NCI-H69 (cell line): ENCODE measurements around the gene KLF11.

Source experiments
- DNase-seq: peaks from one replicate; lab custom pipeline; 2025; lab: John Stamatoyannopoulos, UW

The KLF11 gene

DNA sequence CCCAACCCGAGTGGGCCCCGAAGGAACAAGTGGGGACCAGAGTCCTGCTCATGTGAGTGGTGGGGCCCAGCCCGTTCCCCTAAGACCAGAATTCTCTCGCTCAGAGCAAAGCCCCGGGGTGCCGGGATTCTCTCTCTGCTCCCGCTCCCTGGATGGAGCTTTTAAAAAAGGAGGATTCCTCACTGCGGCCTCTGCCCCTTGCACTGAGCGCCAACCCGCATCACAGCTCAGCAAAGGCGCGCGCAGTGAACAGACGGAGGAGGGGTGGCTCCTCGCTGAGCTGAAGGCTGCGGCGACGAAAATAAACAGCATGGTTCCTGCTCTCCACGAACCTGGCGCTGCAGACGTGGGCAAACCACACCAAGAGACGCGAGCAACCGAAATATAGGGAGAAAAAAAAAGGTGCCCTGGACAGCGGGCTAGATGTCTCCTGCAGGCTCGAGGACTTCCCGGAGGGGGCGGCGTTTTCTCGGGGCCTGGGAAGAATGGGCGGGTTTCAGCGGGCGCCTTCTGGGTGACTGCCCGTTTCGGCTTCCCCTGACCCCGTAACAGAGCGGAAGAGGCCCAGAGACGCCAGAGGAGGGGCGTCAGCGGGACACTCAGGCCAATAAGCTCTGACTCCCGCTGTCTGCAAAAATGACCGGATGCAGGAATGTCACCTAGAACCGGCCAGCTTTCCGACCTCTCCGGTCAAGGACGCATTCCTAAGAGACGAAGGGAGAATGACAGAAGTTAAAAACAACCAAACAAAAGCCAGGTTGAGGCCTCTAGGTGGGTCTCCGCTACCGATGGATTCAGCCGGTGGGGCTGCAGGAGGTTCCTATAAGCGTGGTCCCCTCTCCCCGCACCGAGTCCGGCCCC, 819 bp upstream of the KLF11 start:
- peak; percentile 76 for DNase-seq

DNA sequence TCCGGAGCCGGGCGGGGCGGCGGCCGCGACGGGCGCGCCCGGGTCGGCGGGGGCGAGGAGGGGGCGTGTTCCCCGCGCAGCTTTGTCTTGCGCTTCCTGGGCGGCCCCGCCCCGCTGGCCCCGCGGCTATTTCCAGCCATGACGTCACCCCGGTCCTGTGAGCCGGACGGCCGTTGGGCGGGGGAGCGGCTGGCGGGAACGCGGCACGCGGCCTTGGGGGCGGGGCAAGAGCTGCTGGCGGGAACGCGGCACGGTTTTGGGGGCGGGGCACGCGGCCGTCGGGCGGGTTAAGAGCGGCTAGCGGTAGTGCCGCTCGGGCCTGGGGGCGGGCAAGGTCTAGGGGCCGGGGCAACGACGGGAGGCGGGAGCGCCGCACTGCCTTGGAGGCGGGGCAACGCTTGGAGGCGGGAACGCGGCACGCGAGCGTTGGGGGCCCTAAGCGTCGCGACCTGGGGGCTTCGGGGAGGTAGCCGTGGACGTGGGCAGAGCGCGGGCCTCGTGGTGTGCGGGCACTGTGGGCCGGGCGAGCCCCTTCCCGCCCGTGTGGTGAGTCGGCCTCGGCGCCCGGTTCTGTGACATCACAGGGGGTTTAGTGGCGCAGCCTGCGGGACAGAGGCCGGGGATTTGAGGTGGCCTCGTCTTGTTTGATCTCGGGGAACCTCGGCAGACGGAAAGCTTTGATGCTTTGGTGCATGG, 704 bp downstream of the KLF11 start:
- peak; percentile 92 for DNase-seq

DNA sequence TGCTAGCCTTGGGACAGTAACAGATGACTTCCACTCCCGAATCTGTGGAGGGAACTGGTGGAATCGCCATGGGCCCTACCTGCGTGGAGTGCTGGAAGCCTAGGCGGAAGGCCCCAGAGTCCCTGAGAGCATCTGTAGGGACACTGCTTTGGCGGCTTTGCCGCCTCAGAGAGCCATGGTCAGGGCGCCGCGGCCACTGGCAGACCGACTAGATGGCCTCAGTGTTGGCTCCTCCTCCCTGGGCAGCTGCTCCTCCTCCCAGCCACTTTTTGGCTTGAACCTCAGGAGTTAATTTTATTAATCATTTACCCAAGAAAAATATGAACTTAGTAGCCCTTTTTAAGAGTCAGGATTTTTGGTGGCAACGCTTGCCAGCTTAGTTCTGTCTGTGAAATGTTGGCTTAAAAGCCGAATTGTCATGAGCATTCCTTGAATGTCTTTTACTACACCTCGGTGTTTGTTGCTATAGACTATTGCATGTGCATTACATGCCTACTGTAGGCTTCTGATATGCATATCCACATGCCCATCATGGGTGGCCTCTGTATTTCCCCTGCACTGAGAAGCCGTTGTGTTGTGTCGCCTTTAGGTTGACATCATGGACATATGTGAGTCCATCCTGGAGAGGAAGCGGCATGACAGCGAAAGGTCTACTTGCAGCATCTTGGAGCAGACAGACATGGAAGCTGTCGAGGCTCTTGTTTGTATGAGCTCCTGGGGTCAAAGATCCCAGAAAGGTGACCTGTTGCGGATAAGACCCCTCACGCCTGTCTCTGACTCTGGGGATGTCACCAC, 2.4 kb downstream of the KLF11 start:
- DNase-seq: no peak

DNA sequence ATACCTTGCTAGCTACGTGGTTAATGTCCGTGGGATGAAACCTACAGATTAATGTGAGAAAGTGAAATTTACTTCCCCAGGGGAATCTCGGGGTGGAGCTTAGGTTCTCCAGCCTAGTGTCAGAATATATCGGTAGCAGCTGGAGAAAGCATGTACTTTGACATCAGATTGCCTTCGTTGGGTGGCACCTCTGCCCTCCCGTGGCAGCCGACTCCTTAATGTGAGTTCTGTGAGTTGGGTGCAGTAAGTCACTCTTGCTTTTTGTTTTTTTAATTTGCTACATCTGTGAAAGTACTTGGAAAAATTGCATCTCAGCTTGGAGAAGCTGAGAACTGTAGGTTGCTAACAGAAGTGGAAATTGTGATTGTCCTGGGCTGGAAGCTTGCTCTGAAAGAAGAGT, 3.6 kb downstream of the KLF11 start:
- no peak for DNase-seq

DNA sequence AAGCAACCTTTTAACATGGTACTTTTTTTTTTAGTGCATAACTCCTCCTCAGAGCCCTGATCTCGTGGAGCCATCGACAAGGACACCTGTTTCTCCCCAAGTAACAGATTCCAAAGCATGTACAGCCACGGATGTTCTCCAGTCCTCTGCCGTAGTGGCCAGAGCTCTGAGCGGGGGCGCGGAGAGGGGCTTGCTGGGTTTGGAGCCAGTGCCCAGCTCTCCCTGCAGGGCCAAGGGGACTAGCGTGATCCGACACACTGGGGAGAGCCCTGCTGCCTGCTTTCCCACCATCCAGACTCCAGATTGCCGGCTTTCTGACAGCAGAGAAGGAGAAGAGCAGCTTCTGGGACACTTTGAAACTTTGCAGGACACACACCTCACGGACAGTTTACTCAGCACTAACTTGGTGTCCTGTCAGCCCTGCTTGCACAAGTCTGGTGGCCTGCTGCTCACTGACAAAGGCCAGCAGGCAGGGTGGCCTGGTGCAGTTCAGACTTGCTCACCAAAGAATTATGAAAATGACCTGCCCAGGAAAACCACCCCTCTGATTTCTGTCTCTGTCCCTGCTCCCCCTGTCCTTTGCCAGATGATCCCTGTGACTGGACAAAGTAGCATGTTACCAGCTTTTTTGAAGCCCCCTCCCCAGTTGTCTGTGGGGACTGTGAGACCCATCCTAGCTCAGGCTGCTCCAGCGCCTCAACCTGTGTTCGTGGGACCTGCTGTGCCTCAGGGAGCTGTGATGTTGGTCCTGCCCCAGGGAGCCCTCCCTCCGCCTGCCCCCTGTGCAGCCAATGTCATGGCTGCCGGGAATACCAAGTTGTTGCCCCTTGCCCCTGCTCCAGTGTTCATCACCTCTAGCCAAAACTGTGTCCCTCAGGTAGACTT, 4.5 kb downstream of the KLF11 start:
- no peak for DNase-seq

DNA sequence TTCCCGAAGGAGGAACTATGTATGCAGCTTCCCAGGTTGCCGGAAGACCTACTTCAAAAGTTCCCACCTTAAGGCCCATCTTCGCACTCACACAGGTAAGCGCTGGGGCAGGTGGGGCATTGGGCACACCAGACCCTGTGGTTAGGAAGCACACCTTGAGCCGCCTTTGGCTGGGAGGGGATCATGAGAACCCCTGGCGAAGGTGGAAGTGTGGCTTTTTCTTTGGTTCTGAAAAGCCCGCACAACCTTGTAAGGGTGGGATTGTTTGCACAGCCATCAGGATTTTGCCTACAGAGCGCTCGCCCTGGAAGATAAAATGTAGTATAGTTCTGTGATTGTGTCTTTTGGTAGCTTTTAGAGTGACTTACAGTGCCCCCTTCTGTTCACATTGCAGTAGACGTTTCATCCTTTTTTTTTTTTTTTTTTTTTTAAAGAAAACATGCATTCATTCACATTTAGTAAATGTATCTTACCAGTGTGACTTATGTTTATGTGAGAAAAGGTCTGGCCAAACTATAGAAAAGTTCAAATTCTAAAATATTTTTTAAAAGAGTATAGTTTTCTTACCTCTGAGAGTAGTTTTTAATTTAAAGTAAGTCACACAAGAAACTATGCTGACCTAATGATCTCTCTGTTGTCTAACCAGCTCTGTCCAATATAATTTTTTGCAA, 5.3 kb downstream of the KLF11 start:
- peak; percentile 44 for DNase-seq

DNA sequence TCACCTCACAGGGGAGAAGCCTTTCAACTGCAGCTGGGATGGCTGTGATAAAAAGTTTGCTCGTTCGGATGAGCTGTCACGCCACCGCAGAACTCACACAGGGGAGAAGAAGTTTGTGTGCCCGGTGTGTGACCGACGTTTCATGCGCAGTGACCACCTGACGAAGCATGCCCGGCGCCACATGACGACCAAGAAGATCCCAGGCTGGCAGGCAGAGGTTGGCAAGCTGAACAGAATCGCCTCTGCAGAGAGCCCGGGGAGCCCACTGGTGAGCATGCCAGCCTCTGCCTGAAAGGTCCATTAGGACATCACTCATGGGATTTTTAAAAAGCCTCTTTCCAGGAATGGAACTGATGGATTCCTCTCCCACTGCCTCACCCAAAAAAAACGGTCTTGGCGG, 8.9 kb downstream of the KLF11 start:
- no peak for DNase-seq

DNA sequence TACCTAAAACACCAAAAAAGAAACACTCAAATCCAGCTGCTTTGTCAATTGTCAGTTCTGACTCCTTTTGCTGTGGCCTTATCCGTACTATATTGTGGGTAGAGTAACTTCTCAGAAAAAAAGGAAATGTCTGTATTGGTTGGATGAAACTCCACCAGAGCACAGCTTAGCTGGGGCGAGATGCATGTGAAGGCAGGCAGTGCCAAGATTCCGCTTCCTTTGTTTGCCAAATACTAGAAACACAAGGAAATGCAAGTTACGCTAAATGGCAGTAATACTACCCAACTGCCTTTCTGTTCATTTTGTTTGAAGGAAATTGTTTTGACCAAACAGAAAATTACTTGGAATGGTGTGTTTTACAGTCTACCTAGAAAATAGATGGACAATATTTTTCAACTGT, 10.0 kb downstream of the KLF11 start:
- DNase-seq: no peak

DNA sequence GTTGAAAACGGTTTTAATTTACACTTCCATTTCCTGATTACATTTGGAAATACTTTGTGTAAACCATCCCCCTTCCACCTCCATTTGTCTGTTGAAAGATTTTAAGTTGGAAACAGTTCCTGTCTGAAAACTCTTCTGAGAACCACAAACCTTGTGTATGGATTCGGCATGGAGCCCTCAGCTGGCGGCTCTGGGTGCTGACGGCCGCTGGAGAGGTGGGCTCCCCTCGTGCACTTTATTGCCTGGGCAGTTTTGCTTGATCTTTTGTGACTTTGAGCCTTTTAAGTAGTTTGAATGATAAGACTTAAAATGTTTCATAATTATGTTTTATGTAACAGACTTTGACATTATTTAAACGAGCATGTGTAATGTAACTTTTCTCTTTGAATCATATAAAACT, 11.1 kb downstream of the KLF11 start:
- DNase-seq: no peak

DNA sequence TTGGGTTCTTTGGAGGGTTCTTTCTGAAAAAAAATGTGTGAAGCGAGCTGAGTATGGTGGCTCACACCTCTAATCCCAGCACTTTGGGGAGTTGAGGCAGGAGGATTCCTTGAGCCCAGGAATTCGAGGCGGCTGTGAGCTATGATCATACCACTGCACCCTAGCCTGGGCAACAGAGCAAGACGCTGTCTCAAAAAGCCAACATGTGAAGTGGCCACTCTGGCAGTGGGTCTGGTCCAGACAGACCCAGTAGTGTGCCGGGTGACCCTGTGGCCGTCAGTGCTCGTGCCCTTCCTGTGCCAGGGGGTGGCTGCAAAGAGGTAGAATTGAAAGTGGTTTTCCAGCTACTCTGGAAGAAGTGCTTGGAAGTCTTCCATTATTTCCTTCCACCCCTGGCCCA, 11.6 kb downstream of the KLF11 start:
- no peak for DNase-seq

DNA sequence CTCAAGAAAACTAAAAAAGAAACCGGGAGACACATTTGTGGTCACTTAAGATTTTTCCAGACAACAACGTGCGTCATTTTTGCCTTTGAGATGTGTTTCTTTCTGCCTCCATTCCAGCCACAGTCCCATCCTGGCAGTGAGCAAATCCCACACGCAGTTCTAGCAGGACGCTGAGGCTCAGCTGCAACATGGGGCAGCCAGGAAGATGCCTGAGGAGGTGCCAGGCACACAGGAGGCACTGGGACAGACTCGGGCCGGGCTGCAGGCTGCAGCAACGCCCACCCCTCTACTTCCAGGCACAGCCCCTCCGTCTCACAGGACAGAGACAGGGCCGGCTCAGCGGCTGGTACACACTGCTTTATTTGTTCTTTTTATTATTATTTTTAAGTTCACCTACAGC, 13.1 kb downstream of the KLF11 start:
- DNase-seq: no peak

DNA sequence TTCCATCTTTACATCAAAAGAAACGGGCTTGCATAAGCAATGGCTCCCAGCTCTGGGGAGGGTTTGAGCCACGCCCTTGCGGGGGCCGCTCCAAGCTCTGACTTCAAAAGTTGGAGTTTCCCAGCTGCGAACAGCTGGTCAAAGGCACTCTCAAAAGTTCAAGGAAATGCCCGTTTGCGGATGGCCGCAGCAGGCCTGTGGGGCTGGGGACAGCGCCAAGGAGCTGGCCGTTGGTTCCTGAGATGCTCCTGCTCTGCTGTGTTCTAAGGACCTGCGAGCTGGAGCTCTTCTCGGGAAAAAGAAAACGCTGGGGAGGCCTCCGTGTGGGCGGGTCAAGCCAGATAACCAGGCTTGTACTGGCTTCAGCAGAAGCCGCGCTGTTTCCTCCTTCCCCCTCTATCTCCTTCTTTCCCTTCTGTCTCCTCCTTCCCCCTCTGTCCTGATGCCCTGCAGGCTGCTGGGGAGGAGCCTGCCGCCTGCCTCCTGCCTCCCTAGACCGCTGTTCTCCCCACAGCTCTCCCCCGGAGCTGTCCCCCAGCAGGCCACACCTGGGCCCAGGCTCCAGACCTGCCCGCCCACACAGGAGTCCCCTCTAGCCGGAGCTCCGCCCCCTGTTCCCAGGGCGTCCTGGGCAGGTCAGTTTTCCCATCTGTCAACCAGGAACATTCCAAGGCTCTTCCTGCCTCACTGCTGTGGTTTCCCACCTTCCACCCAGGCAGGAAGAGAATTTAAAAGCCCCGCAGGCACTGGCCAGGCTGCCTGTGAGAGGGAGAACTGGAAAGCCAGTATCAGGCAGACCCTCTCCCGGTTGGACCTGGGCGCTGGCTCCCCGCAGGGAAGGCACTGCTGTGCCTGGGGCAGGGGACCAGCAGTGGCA, 14.1 kb downstream of the KLF11 start:
- DNase-seq: peak; percentile 87

DNA sequence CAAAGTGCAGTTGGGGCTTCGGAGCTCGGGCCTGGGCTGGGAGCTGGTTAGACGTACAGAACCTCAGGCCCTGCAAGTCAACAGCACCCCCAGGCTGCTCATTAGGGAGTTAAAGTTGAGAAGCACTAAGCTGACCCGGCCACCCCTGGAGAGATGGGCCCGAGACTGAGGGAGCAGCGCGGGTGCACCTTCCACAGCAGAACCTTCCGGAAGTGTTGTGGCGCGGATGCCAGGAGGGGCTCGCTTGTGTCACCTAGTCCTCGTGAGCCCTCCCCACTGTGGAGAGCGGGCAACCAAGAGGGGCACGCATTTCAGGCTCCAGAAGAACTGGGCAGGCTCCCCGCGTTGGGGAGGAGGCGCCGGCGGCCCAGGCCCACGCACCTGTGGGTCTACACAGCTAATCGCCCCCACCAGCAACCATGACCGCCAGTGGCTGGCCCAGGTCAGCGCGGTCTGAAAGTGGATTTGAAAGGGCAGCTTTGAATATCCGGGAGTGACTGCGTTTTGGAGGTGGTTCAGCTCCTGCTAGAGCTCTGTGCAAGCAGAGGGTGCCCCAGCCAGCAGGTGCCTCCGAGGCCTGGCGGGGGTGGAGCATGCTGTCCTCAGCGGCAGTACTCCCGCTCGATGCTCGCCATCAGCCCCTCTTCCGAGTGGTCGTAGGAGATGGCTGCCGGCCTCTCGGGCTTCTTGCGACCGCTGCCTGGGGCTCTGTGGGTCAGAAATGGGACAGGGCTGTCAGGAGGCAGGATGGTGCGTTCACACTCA, 15.1 kb downstream of the KLF11 start:
- no peak for DNase-seq

DNA sequence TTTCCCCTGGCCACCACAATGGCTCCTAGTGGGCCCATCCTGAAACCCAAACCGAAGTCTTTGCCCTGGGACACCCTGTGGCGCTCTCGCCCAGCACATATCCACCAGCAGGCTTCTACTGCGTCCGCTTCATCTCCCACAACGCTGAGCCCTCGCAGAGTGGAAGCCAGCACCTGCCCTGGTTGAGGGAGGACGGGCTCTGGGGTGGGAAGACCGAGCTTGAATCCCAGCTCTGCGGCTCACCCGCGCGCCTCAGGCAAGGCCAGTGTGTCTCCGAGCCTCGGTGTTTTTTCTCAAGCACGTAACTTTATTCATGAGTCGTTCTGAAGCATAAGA, 15.6 kb downstream of the KLF11 start:
- no peak for DNase-seq

DNA sequence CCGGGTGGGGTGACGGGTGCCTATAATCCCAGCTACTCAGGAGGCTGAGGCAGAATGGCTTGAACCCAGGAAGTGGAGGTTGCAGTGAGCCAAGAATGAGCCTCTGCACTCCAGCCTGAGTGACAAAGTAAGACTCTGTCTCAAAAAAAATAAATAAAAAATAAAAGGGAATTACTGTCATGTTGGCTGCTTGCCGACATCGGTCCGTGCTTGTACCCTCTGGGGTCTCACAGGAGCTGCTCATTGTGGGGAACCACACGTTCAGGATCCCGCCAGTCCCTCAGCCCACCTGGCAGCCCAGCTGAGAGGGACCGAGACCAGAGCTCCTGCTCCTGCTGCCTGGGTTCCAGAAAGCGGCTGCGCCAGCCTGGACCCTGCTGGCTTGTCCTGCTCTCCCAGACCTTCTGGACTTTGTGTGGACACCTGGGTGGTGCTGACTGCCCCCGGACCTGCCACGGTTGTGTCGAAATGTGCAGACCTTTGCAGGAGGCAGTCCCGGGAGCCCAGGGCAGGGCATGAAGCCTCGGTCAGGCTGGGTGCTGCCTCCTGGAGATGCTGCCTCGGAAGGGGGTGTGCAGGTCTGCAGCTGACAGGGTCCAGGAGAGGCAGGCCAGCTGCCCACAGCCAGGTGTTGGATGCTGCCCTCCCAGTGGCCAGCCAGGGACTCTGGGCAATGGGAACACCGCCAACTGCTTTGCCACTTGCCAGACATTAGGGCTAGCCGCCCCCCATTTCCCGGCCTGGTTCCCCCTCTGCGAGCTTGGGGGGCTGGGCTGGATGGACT, 16.4 kb downstream of the KLF11 start:
- no peak for DNase-seq

DNA sequence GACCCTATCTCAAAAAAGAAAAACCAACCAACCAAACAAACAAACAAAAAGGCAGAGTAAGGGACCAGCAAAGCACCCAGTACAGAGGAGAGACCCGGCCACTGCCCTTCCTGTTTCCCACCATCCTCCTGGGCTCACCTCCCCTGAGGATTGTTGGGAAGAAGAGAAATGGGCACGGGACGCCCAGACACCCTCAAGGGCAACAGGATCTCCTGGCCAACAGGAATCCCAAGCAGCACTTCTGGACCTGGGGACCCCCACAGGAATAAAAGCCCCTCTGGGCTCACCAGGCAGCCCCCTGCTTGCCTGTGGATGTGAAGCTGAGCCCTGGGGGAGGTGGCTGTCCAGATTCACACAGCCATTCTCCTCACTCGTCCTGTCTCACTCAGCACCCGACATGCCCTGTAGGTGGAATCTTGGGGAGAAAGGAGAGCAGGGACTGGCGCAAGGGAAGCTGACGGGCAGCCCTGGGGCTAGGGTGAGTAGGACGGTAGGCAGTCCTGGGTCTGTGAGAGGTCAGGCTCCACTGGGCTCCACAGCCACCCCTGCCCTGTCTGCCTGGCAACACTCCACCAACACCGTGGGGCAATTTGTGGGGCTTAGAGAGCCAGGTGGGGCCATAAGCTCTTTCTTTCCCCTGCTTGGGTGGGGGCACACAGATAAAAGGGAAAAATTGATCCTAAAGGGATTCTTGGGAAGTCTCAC, 18.0 kb downstream of the KLF11 start:
- no peak for DNase-seq

DNA sequence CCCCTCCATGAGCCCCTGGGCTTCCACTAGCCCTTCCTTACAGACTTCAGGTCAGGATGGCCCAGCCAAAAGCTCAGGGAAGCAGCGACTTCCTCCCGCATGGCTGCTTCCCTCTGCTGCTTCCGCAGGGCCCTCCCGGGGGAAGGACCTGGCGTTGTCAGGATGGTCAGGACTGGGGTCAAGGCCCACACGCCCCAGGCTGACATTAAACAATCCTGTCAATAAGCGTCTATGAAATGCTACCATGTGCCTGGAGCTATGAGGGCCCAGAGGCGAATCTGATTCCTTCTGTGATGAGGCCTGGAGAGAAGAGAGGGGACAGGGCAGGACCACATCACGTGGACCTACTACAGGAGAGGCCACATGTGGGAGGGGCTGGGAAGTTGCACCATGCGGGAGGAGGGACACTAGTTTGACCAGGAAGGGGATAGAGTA, 19.6 kb downstream of the KLF11 start:
- DNase-seq: no peak

DNA sequence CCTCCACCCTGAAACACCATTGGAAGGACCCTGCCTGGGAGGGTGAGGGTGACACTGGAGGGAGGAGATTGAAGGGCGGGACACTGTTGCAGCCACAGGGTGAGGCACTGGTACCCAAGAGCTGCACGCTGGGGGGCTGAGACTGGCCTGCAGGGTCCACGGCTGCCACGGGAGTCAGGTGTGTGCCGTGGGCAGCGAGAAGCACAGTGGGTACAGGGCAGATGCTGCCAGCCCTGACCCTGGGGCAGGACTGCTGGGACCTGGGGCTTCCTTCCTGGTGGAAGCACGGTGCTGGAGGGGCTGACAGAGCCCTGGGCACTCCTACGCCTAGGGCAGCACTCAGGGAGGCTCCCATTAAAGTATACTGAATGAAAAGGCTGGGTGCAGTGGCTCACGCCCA, 20.2 kb downstream of the KLF11 start:
- DNase-seq: no peak
